HG02798 (cell line): ENCODE results near the gene TECTB.

Experiments
- ATAC-seq: cut with Tn5 transposase; IDR thresholded peaks from one replicate; pipeline ENCODE4 v1.9.1; 2021; ENCODE audit warnings: mild to moderate bottlenecking; ENCODE audit not compliant: unreplicated experiment, poor library complexity

The TECTB gene

DNA sequence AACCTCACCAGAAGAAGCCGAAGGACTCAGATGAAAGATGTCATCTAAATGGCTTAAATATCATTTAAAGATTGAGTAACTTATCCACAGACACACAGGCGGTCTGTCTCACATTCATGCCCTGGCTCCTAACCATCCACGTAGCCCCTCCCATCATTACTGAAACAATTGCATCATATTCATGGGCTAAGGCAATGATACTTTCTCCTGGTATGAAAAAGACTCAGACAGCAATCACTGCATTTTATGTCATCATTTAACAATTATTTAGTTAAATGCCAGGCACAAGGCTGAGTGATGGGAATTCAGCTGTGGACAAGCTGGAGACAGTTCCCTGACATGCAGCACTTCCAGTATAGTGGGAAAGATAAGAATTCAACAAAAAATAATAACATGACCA lies 11.2 kb upstream of the TECTB start:
- no peak for ATAC-seq

DNA sequence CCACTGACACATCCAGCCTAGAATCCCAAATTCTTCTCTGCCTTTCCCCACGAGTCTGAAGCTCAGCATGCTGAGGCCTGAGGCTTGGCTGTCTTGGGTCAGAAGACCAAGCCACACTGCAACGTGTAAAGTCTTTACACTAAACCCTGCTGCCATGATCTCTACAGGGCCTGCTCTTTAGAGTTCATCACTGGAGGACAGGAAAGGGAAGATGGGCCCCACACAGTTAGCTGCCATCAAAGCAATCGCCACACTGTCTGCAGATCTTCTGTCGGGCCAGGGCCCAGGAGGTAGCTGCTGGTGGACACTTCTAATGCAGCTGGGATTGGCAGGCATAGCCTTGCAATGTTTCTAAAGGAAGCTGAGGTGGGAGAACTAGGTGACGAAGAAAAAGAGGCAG lies 8.4 kb upstream of the TECTB start:
- no peak for ATAC-seq

DNA sequence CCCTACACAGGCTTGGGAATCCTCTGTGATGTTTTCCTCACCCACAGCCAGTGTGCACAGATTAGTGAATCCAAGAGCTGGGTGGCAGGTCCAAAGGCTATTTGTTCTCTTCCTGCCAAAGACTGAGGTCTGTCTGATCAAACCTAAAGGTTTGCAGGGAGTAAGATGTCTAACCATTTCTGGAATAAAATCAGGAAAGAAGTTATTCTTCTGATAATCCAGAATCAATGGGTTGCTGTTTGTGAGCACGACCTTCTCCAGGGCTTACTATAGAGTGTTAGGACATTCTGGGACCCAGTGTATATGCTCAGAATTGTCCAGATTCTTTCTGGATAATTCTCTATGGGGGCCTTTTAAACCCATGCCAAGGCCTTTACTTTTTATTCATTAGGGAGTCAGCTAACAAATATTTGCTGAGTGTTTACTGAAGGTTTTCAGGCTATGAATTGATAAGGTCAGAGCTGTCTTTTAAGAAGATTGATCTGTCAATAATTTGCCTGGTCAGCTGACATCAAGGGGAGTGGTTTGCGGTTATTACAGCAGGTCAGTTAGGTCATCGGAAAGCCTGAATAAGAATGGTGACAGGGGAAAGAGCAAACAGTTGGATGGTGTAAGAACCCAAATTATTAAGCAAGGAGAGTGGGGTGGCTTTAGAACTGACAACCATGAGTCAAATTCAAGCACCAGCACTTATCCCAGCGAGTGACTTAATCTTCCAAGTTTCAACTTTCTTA lies 7.5 kb upstream of the TECTB start:
- no peak for ATAC-seq

DNA sequence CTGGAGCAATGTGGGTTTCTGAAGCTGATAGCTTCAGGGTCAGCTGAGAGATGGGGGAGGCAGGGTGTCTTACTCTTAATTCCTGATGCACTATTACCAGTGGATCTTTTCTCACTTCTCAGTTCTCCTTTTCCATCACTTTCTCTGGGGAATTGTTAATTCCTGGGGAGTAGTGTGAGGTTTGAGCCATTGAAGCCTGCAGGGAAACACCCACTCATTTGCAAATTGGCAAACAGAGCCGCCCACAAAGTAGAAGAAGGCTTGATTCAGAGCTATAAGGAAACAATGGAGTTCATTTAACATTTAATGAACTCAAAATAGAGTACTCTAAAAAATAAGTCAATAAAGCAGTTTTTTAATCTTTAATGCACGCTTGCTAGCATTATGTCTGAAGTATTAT lies 4.3 kb upstream of the TECTB start:
- ATAC-seq = no peak

DNA sequence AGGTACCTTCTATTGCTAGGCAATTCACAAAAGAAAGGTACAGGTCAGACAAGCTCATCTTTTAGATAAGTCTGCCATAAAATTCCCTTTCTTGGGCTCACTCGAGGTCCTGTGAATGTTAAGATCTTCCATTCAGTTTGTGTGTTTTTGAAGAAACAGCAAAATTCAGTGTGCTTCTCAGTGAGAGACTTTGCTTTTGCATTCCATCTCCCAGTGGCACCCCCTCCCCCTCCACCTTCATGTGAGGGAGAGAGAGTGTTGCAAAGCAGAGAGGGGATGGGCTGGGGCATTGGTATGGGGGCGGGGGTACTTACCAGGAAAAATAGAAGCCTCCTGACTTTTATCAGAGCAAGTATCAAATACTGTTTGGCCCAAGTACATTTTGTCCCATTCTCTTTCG lies 3.8 kb upstream of the TECTB start:
- no peak for ATAC-seq

DNA sequence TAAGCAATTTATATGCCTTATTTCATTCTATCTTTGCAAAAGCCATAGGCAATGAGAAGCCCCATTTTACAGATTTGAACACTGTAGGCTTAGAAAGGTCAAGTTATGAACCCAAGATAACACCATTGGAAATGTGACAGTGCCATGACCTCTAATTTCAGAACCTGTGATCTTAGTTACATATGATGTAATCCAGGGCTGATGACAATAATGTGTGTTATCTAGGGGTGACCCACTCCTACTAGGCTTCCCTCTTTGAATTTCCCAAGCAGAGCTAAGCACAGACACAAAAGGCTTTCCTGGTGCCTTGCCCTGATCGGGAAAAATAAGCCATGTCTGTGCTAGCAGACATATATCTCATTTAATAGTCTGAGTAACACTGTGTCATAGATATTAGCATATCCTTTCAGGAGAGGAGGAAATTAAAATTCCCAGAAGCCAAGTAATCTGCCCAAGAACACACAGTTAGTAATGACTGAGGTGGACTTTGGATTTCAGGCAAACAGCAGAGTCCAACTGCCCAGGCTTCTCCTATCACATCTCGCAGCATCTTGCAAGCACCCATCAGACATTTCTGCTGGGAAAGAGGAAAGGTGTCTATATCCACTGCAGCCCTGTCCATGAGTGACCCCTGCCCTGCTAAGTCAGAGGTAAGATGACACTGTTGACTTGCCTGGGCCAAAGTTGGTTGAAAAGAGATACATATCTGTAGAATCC lies 2.8 kb upstream of the TECTB start:
- no peak for ATAC-seq

DNA sequence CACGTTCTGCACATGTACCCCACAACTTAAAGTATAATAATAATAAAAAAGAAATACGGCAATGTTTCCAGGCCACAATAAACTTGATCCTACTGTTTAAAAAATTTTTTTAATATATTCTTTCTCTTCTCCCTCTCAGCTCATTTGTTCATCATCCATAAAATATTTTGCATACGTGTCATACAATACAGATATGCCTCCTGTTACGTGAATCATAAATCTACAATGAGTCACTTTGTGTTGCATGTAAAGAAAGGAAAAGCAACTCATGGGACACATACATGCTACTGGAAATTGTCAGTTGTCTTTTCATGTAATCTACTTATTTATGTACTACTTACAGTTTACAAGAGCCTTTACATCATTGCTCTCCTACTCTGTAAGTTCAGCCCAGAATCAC lies 1.1 kb upstream of the TECTB start:
- ATAC-seq = no peak

DNA sequence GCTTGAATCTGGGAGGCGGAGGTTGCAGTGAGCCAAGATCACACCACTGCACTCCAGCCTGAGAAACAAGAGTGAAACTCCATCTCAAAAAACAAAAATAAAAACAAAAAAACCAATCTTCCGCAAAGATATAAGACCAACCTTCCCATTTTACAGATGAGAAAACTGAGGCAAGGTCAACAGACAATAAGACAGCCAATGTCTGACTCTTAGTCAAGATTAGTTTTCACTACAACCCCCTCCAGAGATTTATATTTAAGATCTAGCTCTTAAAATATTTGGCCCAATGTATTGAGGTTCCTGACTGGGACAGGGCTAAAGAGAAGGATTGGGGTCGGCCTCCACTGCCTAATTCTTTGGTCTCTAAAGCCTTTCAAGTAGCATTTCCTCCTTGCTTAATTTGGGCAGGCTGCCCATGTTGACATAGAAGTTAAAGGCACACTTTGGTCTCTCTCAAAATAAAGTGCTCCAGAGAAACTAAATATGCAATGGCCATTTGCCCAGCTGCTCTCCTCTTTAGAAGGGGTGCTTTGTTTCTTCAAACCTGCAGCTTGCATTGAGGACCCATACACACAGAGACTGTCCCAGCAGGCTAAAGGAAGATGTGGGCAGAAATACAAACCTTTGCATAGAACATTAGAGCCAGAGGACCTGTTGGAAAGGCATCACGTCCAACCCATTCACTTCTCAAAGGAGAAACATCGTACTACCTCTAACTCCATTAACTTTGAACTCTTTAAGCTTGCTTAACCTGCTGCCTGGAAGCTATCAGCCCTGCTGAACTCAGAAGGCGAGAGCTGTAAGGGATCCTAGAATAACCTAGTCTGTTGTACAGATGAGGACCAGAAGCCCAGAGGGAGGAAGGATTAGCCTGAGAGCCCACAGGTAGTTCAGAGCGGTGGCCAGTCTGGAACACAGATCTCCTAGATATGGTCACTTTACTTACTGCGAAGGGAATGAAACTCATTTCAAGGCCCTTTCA lies 3.9 kb downstream of the TECTB start:
- ATAC-seq = no peak

DNA sequence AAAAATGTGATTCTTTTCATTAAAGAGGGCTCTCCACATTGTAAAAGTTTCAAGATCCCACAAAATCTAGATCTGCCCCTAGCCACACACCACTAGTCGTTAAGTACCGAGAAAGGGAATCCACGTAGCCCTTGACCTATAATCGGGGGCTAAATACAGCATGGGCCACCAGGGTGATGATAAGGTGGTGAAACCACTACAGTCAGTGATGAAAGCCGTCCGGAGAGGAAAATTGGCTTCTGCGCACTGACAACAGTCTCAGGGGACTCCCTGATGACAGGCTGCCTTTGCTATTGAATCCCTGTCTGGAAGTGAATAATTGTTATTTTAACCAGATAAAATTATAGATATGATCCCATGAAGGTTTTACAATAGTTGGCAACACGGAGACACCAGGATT lies 4.6 kb downstream of the TECTB start:
- no peak for ATAC-seq

DNA sequence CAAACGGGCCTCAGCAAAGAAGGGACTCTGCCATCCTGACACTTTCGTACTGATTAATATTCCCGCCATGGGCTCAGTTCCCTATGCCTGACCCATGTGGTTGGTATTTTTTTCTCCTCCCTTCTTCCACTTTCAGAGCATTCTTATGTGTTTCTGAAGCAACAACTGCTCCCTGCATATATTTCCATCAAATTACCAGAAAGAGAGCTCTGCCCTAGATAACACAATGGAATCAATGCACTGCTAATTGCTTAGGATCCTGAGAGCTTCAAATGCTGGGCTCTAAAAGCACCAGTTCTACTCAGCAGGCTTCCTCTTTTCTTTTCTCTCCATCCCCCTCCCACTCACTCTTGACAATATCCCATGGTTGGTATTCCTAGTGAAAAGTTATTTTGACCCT lies 5.3 kb downstream of the TECTB start:
- no peak for ATAC-seq

DNA sequence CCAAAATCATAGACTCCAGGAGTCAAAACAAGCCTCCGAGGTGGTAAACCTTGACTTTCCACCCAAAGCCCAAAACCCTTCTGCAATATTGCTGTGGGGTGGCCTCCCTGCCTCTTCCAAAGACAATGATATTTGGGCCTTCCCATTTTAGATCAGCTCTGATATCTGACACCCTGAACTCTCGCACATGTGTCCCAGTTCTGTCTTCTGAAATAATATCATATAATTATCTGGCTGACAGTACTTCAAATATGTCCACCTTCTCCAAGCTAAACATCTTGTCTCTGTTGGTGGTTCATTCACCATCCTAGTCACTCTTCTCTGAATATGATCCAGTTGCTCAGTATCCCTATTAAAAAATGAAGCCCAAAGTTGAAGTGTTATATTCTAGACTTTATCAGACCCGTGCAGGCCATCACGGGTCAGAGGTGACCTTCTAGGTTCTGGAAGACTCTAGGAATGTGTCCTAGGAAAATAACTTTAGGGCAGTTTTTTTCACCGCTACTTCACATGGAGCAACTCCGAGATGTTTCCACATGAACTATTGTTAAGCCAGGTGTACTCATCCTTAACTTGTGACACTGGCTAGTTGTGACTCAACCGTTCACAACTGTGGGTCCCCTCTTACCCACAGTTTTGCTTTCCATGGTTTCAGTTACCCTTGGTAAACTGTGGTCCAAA lies 6.3 kb downstream of the TECTB start:
- ATAC-seq = no peak

DNA sequence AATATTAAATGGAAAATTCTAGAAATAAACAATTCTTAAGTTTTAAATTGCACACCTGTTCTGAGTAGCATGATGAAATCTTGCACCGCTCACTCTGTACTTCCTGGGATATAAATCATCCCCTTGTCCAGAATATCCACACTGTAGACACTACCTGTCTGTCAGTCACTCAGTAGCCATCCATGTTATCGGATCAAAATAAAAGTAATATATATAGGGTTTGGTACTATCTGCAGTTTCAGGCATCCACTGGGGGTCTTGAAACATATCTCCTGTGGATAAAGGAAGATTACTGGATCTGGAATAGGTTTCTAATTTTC lies 6.8 kb downstream of the TECTB start:
- ATAC-seq = no peak

DNA sequence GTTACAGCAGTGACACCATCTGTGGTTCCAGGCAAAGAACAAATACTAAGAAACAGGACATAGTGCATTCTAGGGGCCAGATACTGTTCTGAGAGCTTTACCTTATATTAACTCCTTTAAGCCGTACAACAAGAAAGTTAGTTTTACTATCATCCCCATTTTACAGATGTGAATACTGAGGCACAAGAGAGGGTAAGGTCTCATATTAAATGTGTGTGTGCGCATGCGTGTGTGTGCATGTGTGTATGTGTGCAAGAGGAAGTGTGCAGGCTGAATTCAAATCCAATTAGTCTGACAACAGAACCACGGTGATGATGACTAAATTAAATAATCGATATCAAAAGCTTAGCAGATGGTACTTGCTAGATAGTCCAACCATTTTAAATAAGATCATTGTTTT lies 11.0 kb downstream of the TECTB start:
- no peak for ATAC-seq

DNA sequence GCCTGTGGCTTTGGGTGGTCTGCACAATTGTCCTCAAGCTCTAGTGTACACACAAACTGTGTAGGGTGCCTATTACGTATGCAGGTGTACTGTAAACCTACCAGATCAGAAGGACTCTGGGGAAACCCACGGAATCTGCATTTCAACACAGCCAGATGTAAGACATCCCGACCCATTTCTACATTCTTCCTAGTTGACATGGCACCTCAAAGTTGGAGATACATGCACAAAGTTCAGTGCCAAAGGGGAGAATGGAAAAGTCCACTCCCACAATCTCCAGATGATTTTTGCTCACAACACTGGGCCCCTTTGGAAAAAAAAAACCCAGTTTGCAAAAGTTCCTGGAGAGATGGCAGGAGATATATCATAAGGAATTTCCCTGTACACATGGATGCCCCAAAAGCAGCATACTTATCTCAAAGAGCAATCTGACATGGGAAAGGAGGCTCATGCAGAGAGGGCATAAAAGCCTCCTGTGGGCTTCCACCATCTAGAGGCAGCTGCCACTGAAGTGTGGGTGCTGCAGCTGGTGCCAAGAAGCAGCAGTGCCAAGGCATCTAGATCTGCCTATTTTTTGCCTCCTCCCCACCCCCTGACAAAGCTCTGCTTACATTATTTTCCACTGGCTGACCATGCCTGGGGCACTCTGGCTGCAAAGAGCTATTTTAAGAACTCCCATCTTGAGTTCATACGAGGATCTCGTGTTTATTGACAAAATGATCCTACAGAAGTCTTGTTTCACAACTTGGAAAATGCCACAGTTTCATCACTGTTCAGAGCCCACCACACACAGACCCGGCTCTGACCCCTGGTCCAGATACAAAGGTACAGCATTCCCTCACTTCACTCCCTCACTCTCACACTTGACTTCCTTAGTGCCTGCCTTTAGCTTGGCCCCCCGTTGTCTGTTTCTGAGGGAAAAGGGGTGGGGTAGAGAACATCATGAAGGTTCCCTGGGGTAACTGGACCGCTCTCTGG lies 12.9 kb downstream of the TECTB start:
- no peak for ATAC-seq

DNA sequence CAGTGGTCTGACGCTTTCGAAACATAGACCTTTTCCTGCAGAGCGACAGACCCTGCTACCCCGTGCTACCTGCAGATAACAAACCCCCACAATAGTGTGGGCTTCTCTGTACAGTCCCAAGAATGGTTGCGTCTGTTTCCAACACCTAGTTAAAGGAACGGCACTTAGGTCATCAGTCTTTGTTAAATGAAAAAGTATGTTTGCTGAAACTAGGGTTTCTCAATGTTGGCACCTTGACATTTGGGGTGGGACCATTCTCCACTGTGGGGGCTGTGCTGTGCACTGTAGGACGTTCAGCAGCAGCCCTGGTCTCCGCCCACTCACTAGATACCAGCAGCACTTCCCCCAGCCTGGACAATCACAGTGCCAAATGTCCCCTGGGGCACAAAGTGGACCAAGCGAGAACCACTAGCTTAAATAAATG lies 13.7 kb downstream of the TECTB start:
- no peak for ATAC-seq

DNA sequence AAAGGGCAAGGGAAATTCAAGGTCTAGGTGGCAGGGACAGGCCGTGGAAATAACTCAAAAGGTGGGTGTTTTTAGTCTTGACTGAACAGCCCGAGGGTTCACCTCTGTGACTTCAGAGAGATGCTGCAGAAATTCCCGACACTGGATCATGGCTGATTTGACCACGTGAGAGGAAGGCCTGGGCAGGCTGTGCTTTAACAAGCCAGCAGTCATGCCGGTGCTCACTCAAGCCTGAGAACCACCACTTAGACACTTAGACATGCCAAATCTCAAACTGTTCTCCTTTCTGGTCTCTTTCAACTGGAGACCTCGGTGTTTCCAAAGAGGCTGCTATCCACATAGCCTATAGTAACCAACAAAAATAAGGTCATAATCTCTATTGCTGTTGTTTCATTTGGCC lies 15.4 kb downstream of the TECTB start:
- ATAC-seq = no peak

DNA sequence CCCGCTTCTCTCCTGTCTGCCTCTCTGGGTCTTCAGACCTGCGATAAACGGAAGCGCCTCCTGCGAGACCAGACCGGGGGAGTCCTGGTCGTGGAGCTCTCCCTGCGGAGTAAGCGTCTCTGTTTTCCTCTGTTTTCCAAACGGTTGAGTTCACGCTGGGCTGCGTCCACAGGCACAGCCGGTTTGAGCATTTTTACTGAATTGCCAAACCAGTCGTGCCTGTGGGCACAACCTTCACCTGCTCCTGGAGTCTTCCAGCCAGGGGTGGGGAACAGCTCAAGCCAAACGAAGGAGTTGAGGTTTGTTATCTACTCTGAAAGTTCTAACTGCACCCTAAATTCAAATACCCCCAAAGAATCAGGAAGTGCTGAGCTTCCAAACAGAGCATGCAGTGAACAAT lies 16.3 kb downstream of the TECTB start:
- ATAC-seq = no peak

DNA sequence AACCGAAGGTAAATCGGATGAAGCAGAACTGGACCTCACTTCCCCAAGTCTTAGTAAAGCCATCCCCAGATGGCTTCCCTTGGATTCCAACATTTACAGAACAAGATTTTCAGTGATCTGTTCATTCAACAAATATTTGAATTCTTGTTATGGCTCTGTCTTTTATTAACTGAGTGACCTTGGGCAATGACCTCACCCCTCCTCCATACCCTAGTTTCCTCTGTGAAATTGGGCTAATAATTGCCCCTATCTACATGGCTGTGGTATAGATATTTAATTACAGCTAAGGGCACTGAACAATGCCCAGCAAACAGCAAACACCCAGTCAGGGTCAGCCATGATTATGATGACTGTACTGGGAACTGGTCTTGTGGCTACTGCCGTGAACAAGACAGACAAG lies 19.1 kb downstream of the TECTB start:
- ATAC-seq = no peak

DNA sequence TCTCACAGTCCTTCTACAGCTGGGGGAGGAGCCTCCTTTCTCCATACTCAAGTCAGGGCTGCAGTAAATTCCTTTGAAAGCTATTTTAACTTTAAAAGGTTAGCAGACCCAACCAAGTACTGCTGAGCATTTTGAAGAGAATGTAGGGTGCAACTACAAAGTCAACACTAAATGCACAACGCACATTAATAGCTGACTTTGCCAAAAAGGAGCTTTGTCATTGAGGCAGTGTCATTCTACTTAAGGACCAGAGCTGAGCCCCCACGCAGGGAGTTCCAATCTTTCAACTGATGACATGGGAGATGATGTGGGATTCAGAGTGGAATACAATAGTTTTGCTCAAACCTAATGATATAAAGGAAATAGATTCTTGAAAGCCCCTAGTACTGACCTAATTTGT lies 20.3 kb downstream of the TECTB start:
- ATAC-seq = no peak
